Measurements from ENCODE around the gene TPK1.

TPK1 gene

GRCh38 chr7:144769352-144769751, 66.5 kb downstream of the TPK1 start:
- no peak for TF ChIP-seq CTCF (conservative IDR thresholded peaks at IDR 0.05; ENCODE audit: low read depth, low read length)
- H3K4me3 ChIP-seq (ENCODE audit: low read length) = no peak overlapping the region

GRCh38 chr7:144768633-144769032, 67.2 kb downstream of the TPK1 start:
- no peak for TF ChIP-seq CTCF (conservative IDR thresholded peaks at IDR 0.05; ENCODE audit: low read depth, low read length)
- no peak overlapping the region for H3K4me3 ChIP-seq (ENCODE audit: low read length)
- no peak for DNase-seq (ENCODE audit: low read depth)

More at GRCh38 chr7:144769352-144769751, 66.5 kb downstream of the TPK1 start:
- no peak for DNase-seq (ENCODE audit: low read depth)

GRCh38 chr7:144763291-144763690, 72.6 kb downstream of the TPK1 start:
- no peak for DNase-seq (ENCODE audit: low read depth)
- no peak overlapping the region for H3K4me3 ChIP-seq (ENCODE audit: low read length)
- no peak for TF ChIP-seq CTCF (conservative IDR thresholded peaks at IDR 0.05; ENCODE audit: low read depth, low read length)

- no peak overlapping the region for H3K4me3 ChIP-seq (ENCODE audit: low read length)
- DNase-seq (ENCODE audit: low read depth) = no peak
- no peak for TF ChIP-seq CTCF (conservative IDR thresholded peaks at IDR 0.05; ENCODE audit: low read depth, low read length)
Measured at GRCh38 chr7:144762853-144763252, 73.0 kb downstream of the TPK1 start.

GRCh38 chr7:144761493-144761892, 74.4 kb downstream of the TPK1 start:
- H3K4me3 ChIP-seq (ENCODE audit: low read length) = no peak overlapping the region
- no peak for DNase-seq (ENCODE audit: low read depth)
- no peak for TF ChIP-seq CTCF (conservative IDR thresholded peaks at IDR 0.05; ENCODE audit: low read depth, low read length)

- no peak for TF ChIP-seq CTCF (conservative IDR thresholded peaks at IDR 0.05; ENCODE audit: low read depth, low read length)
- DNase-seq (ENCODE audit: low read depth) = no peak
- H3K4me3 ChIP-seq (ENCODE audit: low read length) = no peak overlapping the region
Measured at GRCh38 chr7:144759653-144760052, 76.2 kb downstream of the TPK1 start.

GRCh38 chr7:144747936-144748335, 87.9 kb downstream of the TPK1 start:
- no peak for TF ChIP-seq CTCF (conservative IDR thresholded peaks at IDR 0.05; ENCODE audit: low read depth, low read length)
- no peak overlapping the region for H3K4me3 ChIP-seq (ENCODE audit: low read length)
- DNase-seq (ENCODE audit: low read depth) = peak; percentile 81

Data from retinal pigment epithelial cell (primary cell).